ENCODE measurements around the gene HERC6. TPM values are rescaled to one million over a fixed set of nuclear protein-coding genes. Genes with fewer than 3 reads are reported as not detected.

HERC6 gene
- total RNA-seq, 6 donors from 2014 or later = 6.7 to 27.2 (median 13.1) TPM

GRCh38 chr4:88489100-88489761 lies 110.6 kb downstream of the HERC6 start:
- TF ChIP-seq EP300 (IDR thresholded peaks at IDR 0.05) (no peak), CTCF (IDR thresholded peaks at IDR 0.05) (no peak), POLR2A (IDR thresholded peaks at IDR 0.05) (no peak), POLR2AphosphoS5 (IDR thresholded peaks at IDR 0.05) (no peak)
- no peak for ATAC-seq (ENCODE audit: low FRiP score in 2 of 2)
- Histone ChIP-seq H3K36me3 (peaks cover 0 to 39% (median 0%) of the 10 kb centered on the region in 4 donors), H3K9me3 (no peaks in the 10 kb centered on the region), H3K4me1 (no peaks in the 10 kb centered on the region), H3K4me3 (no peak overlapping the region), H3K27me3 (no peaks in the 10 kb centered on the region), H3K27ac (no peak overlapping the region)
- 57 to 60% methylated on average over 4 of the region's 4 CpGs for WGBS, 2 donors
- DNase-seq = no peak

Small RNA genes lying within 50 kb of the gene (small RNA-seq; reads per million reads assigned to genes)
- gene RF00019 = 0 reads per million in 4 donors

Other genes with a start within 250 kb of the HERC6 start
- 10 to 100 TPM in 1 of 6 donors, 1 to 10 TPM in 4, not detected in 1; 3.8 to 11.7 (median 5.3) TPM for gene ABCG2, start 220.2 kb upstream of the HERC6 start, total RNA-seq
- gene PPM1K, start 94.3 kb upstream of the HERC6 start, total RNA-seq = 10 to 100 TPM; 18.4 to 56.0 (median 26.0) TPM
- 10 to 100 TPM in 3 of 6 donors, 1 to 10 TPM in 3; 4.3 to 18.1 (median 9.8) TPM for gene HERC5, start 78.3 kb downstream of the HERC6 start, total RNA-seq
- 10 to 100 TPM; 24.1 to 71.4 (median 62.0) TPM for gene PYURF, start 144.9 kb downstream of the HERC6 start, total RNA-seq
- 100 to 1,000 TPM in 1 of 6 donors, 10 to 100 TPM in 5; 37.5 to 103 (median 49.7) TPM for gene HERC3, start 213.6 kb downstream of the HERC6 start, total RNA-seq

Data from upper lobe of left lung (tissue), 6 donors.